Embryonic facial prominence (tissue), 1 donor: ENCODE data around the gene NHERF1.

Source experiments
- DNase-seq: peaks from one replicate; pipeline ENCODE4 v3.0.0-alpha.2; 2016; ENCODE audit errors: extremely low spot score

NHERF1 gene

DNA sequence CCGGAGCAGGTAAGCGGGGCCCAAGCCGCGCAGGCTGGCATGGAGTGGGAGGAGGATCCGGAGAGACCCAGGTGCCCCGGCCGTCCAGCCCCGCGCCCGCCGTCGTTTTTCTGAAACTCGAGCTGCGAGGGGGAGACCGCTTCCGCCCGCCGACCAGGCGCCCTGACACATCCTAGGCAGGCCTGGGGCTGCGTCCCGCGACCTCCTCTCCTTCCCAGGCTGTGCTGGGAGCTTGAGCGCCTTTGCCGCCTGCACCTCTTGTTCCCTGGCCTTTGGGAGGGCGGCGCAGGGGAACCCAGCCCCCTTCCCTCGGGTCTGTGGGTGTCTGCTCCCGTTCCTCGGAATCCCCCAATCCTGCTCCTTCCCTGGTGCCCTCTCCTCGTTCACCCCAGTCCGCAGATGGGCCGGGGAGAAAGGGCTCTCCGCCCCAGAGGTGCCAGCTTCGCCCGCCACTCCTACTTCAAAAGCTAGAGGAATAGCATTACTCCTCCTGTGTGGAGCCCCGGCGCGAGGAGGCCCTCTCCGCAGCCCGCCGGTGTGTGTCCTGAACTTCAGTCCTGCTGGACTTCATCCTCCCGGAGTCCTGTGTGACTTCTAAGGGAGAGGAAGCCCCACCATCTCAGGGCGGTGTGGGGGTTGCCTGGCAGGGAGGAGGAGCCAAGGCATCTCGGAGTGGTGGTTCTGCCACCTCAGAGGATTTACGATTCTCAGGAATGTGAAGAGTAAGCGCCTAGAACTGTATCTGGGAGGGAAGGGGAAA lies 1.0 kb downstream of the NHERF1 start:
- DNase-seq = no peak

DNA sequence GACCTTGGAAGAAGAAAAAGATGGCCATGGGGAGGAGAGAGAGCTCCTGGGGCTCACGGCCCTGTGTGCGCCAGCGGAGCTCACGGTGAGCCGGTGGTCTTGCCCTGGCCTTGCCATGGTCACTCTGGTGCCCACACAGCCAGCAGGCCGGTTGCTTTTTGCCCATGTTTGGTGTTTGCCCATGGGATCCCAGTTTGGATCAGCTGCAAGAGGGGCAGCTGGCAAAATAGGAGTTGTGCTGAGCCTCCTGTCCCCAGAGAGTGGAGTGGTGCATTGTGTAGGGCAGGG lies 1.6 kb downstream of the NHERF1 start:
- DNase-seq = no peak

DNA sequence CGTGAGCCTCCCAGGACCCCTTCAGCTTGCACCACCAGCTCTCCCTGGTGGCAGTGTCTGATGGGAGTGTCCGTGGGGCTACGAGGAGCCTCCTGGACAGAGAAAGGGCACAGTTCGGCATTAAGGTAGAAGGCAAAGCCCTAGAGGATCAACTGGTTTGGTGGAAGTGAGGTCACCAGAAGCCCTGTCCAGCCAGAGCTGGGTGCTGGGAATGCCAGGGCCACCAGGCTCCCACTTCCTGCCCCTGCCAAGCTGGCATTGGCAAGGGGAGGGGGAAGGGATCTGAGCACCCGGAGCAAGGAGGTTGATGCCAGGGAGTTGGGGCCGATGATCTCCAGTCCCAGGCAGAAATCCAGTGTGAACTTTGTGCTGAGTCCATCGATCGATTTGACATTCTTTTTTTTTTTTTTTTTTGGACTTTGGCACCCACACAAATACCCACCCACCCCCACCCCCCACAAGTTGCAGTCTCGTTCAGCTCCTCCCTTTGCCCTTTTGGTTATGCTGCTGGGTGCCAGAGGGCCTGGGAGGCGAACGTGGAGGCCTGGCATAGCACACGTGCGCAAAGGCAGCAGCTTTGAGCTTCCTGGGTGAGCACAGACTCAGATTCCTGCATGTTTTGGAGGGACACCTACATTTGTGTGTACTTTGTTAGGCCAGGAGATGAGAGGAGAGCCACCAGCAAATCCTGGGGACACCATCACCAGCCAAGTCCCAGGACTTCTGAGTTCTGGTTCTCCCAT lies 2.1 kb downstream of the NHERF1 start:
- DNase-seq = no peak

DNA sequence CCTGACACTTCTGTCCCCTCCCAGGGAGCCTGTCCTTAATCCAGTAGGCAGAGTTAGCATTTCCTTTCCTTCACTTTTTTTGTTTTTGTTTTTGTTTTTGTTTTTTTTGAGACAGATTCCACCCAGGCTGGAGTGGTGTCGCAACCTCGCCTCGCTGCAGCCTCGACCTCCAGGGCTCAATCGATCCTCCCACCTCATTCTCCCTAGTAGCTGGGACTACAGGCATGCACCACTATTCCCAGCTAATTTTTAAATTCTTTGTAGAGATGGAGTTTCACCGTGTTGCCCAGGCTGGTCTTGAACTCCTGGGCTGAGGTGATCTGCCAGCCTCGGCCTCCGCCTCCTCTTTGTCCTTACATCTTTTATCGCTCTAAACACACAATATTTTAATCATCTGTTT lies 4.0 kb downstream of the NHERF1 start:
- no peak for DNase-seq

DNA sequence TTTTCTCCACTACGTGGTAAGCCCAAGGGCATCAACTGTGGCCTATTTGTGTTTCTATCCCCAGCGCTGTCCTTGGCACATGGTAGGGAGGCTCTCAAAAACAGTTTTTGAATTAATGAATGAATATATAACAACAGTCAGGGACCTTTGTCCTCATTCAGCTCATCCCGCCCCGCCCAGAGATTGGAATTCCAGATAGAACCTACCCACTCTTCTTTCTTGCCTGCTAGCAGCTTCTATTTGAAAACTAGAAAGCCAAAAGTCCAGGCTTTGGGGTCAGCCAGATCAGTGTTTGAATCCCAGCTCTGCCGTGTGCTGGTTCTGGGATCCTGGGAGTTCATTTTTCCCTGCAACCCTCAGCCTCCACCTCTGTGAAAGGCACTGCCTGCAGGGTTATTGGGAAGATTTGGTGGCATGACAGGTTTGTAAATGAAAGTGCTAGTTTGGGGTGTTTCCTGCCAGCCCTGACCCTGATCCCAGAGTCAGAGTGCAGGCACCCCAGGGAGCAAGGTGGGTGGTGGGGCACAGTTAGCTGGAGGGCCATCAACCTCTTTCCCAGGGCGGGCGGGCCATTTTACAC lies 4.5 kb downstream of the NHERF1 start:
- DNase-seq = no peak

DNA sequence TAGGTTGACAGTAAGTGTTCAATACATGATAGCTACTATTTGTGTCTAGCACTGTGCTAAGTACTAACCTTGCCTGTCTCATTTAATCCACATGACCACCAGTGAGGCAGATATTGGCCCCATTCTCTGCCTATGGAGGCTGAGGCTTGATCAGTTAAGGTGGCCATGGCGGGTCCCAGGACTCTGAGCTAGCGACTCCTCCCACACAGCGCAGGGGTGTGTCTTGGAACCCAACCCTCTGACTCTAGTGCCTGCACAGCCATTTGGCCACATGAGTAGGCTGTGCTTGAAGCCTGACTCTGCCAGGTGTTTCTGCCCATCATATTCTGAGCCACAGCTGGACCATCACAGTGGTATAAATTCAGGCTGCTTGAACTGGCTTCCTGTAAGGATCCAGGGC lies 6.4 kb downstream of the NHERF1 start:
- DNase-seq = no peak

DNA sequence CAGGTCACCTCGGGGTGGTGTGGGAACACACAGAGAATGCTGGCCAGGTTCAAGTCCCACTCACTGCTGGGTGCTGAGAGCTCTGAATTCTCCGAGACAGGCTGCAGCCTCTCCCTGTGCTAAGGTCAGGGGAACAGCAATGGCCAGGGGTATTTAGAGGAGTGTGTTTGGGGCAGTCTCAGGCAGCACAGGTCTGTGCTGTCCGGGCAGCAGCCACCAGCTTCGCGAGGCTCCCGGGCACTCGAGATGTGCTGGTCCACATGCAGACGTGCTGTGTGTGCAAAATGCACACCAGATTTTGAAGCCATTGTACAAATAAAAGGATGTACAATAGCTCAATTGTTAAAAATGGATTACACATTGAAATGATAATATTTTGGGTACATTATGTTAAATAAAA lies 7.1 kb downstream of the NHERF1 start:
- DNase-seq = no peak

DNA sequence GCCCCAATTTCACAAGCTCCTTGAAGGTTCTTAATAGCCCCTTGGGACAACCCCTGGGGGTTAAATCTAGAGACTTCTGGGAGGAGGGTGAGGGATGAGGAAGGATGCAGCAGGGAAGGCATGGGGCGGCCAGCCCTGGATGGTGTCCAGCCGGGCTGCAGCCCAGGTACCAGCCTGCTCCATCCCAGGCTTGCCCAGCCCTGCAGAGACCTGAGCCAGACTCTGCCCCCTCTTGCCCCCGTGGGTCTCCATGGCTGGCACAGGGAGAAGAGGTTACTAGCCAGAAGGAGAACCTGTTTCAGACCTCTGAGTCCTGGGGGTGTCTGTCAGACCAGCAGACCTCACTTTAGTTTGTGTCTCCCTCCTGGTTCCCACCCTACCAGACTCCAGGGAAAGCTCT lies 8.5 kb downstream of the NHERF1 start:
- no peak for DNase-seq

DNA sequence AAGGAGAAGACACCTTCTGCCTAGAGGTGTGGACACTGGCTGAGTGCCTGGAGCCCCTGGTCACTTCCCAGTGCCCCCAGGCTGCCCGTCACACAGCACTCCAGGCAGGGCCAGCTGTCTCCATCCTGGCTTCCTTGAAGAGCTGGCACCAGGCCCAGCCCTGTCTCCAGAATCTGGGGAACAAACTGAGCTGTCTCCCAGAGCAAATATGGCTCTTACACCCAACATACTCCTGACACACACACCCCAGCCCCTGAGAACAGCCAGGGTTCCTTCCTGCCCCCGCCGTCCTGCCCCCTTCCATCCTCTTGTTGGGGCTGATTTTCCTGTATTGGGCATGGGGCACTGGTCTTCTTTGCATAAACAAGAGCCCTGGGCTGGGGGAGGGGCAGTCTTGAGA lies 9.1 kb downstream of the NHERF1 start:
- no peak for DNase-seq

DNA sequence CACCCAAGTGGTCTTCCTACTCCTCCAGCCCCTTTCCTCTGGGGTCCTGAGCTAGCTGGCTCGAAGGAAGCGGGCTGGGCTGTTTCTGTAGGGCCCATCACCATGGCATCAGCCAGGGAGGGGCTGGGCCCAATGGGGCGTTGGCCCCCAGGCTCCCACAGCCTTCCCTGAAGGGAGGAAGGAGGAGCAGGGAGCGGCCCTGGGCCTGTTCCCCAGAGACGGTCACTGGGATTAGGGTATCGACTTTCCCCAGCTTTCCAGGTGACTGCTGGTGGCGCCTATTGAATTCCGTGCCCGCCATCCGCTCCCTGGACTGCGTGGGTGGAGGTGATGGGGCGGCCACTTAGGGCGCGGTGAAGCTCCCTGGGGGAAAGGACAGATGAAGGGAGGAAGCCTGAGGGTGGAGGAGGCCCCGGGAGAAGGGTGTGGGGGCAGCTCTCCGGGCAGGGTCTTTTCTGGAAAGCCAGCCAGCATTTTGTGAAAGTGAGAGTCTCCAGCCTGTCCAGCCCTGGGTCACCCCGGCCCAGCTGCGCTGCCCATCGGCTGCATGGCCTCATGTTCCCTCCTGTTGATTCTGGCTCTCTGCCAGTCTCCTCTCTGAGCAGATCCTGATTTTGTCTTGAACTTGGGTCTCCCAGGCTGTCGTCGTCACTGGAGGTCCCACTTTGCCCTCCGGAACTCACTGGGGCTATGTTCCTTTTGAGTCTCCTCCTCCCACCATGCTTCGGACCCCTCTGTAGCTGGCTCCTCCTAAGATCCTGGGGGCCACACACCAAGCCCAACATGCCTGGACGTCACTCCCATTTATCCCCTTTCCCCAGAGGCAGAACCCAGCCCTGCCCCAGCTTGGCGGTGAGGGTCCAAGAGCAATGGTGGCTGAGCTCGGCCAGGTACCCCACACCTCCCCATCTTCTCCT lies 9.8 kb downstream of the NHERF1 start:
- DNase-seq = no peak

DNA sequence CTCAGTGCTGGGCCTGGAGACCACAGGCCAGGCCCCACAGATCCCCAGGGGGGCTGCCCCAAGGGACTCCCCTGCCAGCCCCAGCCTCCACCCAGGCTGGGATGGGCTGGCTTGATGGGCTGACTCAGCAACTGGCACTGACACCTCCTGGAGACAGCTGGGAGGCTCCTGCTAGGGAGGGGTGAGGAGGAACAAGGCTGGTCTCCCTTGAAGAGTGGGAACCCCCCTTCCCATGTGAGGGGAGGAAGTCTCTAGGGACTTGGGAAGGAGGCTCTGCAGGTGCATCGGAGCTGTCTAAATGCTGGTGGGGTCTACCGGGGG lies 10.4 kb downstream of the NHERF1 start:
- DNase-seq = no peak

DNA sequence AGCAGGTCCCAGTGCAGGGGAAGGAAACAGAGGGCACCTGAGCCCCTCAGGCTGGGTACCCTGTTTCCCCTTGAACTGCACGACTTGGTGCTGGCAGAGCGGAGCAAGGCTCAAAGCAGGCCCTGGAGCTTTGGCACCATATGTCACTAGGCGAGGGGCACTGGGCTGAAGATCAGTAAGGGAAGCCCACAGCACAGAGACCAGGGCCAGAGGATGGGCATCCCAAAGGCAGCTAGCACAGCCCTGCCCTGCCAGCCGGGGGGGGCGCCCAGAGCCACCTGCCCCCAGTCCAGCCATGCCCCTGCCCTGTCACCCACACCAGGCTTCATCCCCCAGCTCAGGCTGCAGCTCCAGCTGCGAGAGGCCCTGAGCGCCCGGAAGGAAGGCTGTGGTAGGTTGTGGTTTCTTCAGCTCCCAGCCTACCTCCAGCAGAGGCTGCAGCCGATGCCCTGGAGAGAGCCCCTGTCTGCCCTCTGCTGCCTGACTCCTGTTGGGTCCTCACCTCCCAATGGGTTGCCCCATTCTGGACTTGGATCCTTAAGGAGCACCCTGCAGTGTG lies 10.9 kb downstream of the NHERF1 start:
- no peak for DNase-seq

DNA sequence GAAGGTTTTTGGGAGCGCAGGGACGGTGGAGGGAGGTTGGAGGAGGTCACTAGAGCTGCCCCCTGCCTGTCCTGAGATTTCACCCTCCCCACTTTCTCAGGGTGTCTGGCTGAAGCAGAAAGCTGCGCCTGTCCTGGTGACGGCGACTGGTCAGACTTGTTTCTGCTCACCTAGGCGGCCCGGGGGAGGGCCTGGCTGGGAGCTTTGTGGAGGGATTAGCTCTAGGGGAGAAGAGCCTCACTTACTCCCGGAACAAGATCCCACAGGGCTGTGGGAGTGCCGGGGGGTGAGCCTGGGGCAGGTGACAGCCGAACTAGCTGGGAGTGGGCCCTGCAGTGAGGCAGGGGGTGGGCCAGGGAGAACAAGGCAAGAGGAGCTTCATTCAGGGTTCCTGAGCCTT lies 11.5 kb downstream of the NHERF1 start:
- no peak for DNase-seq

DNA sequence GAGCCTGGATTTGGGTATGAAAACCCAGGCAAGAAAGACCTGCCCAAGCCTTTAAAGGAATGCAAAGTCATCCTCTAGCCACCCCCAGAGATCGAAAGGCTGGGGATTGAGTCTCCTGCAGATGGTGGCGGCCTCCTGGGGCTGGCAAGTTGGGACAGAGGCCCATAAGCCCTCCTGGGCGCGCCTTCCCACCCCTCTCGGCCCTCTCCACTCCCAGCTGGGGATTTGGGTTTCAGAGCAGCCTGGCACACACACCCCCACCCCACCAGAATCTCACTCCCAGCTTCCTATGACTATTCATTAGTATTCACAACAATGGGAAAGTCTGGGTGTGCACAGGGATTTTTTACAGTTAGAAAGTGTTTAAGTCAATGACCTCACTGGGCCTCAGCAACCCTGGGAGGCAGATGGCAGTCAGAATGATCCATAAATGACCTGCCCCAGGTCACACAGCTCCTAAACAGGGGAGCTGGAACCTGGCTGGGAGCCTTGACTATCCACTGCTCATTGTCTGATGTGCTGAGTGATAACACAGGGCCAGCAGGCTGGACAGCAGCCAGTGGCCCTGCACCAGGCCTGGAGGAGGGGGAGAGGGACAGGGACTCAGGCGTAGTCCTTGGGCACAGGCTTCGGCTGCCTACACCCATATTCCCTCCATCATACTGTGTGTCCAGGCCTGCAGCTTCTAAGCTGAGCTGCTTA lies 12.1 kb downstream of the NHERF1 start:
- no peak for DNase-seq

DNA sequence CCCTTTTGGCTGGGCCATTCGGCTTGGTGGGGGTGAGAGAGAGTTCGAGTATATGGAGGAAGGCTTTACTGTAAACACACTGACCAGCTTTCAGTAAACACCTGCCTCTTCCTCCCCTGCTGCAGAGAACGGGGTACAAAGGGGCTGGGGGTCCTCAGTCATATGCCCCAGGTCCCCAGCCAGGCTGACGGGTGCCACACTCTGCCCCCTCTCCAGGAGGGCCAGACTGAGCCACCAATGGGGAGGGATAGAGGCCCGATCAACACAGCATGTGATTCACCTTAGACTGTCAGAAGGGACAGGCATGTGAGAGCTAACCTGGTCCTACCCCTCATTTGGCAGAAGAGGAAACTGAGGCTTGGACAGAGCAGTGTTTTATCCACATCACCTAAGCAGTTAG lies 13.0 kb downstream of the NHERF1 start:
- DNase-seq = no peak

DNA sequence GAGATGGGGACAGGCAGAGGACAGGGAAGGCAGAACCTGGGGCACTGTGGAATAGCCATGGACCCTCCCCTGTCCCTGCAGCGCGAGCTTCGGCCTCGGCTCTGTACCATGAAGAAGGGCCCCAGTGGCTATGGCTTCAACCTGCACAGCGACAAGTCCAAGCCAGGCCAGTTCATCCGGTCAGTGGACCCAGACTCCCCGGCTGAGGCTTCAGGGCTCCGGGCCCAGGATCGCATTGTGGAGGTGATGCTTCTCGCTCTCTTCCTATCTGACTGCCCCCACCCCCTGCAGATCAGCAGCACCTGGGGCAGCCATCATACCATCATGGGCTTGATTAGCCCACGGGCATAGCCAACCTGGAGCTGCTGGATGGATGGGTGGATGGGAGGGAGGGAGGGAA lies 13.5 kb downstream of the NHERF1 start:
- DNase-seq = no peak

DNA sequence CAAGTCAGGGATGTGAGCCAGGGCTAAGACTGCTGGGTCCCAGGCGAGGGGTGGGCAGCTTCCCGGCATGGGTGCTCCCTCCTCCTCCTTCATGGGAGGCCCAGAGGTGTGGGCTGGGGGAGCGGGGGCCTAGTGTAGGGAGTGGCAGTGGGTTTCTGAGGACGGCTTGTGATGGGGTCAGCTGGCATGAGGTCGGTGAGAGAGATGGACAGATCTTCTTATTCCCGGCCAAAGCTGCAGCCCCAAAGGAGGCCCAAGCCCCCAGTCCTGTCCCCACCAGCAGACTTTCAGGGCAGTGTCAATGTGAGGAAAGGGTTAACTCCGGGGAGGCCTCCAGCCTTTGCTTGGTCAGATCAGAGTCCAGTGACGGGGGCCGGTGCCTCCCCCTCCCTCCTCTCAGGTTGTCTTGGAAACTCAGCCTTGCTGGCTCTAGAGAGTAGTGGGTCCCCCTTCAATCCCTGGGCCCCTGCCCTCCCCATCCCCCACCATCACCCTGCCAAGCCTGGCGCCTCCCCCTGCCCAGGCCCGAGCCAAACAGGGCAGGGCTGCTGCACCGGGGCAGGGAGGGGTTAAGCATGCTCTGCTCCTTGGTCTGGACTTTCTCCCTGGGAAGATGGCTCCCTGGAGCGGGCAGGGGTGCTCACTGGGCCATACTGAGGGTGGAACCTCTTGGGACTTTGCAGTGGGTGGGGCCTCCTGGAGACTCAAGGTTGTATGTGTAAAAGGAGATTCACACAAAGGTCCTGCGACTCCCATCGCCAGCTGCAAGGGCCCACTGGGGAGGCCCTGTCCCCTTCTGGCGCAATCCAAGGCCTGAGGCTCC lies 15.3 kb downstream of the NHERF1 start:
- DNase-seq = no peak

DNA sequence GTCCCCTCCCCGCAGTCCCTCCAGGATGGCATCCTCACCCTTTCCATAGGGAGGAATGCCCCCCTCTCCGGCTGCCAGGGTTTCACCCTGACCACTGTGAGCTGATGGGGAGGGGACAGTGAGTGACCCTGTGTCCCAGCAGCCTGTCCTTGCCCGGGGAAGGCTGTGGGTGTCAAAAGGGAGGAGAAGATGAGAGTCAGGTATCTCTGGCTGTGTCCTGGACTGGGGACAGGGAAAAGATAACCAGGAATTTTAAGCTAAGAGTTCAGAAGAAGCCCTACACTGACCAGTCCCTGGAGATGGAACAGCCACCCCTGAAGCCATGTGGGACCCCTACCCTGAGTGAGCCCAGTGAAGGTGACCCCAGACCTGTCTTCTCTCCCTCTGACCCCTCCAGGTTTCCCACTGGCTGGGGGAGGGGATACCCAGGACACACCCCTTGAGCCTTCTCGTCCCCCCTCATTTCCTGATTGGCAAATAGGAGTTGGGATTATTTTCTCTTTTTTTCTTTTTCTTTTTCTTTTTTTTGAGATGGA lies 16.4 kb downstream of the NHERF1 start:
- no peak for DNase-seq

DNA sequence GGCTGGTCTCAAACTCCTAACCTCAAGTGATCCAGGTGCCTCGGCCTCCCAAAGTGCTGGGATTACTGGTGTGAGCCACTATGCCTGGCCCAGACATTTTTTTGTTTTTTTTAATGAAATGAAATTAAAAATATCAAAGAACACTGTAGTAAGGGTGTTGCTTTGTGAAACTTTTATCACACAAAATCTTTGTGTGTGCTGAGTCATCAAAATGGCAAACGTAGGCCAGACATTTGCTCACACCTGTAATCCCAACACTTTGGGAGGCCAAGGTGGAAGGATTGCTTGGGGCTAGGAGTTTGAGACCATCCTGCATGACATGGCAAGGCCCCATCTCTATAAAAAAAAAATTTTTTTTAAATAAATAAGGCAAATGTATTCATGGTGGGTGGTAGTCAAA lies 18.0 kb downstream of the NHERF1 start:
- no peak for DNase-seq

DNA sequence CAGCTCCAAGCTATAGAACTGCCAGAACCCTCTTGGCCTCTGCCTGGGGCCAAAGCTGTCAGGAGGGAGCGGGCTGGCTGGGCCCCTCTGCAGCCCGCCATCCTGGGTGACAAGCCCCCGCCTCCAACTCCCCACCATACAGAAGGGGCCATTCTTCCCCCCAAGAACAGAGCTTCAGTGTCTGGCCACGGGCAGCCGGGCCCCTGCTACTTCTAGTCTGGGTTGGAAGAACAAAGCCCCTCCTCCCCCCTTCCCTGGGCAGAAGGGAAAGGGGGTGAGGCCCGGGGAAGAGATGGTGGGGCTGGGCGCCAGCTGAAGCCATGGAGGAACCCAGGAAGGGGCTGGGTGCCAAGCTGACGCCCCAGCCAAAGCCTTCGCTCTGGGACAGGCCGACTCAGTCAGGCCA lies 18.7 kb downstream of the NHERF1 start:
- no peak for DNase-seq
